Transverse colon (tissue), 4 donors: ENCODE results near the gene GAB2. TPM values are rescaled to one million over a fixed set of nuclear protein-coding genes. Genes with fewer than 3 reads are reported as not detected.

ENCODE experiments used
- DNase-seq: peaks from one replicate; pipeline ENCODE4 v3.0.0-alpha.2; 2019
- H3K27ac ChIP-seq, 4 donors: fragments of 200-600 bp; sonication (generic); 2 replicates each; pipeline ENCODE4 v1.5.1; 2016 to 2018; ENCODE audit warnings: inconsistent platforms in 4 of 4
- H3K27me3 ChIP-seq: fragments of 200-600 bp; sonication (generic); 2 replicates; pipeline ENCODE4 v1.5.1; 2017; ENCODE audit warnings: inconsistent platforms
- H3K36me3 ChIP-seq, 4 donors: fragments of 200-600 bp; sonication (generic); 2 replicates each; pipeline ENCODE4 v1.5.1; 2017 to 2019; ENCODE audit warnings: inconsistent platforms in 4 of 4
- H3K4me1 ChIP-seq, 4 donors: fragments of 200-600 bp; sonication (generic); 2 replicates each; pipeline ENCODE4 v1.5.1; 2017 to 2020; ENCODE audit warnings: inconsistent platforms in 4 of 4
- H3K4me3 ChIP-seq, 4 donors: fragments of 200-600 bp; sonication (generic); 1 replicate in 1 of 4; 2 replicates in 3 of 4; pipeline versions ENCODE4 v1.5.1 to v1.6.1; 2017 to 2019; ENCODE audit warnings: inconsistent platforms in 4 of 4
- H3K9me3 ChIP-seq, 2 donors: fragments of 200-600 bp; sonication (generic); 2 replicates each; pipeline ENCODE4 v1.5.1; 2017 to 2019; ENCODE audit warnings: inconsistent platforms in 2 of 2
- CTCF ChIP-seq, 5 experiments: fragments of 200-600 bp in 3 of 5; fragments of 450-650 bp in 2 of 5; sonication (generic) in 3 of 5; IDR thresholded peaks; 1 replicate in 2 of 5; 2 replicates in 3 of 5; pipeline ENCODE4 v1.5.1; 2016 to 2017; ENCODE audit warnings: antibody characterized with exemption in 5 of 5, inconsistent platforms in 3 of 5, mild to moderate bottlenecking in 2 of 5, moderate library complexity in 1 of 5
- EP300 ChIP-seq: sonication (generic); formaldehyde crosslinking; IDR thresholded peaks from one replicate; pipeline ENCODE4 v1.6.1; 2017; ENCODE audit warnings: antibody characterized with exemption, low read depth
- POLR2A ChIP-seq: fragments of 450-650 bp; IDR thresholded peaks from one replicate; pipeline ENCODE4 v1.6.1; 2016; ENCODE audit warnings: antibody characterized with exemption, mild to moderate bottlenecking, moderate library complexity
- POLR2AphosphoS5 ChIP-seq, 3 donors: sonication (generic); formaldehyde crosslinking; IDR thresholded peaks; one replicate each; pipeline ENCODE4 v1.6.1; 2016; ENCODE audit warnings: antibody characterized with exemption in 3 of 3
- WGBS, 2 donors: methylation state at CpG; one replicate each; pipeline ENCODE4 v1.1.5; 2018; ENCODE audit warnings: low coverage in 1 of 2; 5-methylcytosine and 5-hydroxymethylcytosine counted together
- in situ Hi-C, 4 donors: fragments of 200-750 bp; cut with MboI; loops; one replicate each; pipeline versions ENCODE4 v1.15.0 to v1.15.1; 2017; ENCODE audit warnings: low sequenced_read_pairs in 3 of 4, low pct_ligation_motif_present in 1 of 4, low pct_unique_long_range_greater_than_20kb in 1 of 4
- intact Hi-C: fragments of 100-400 bp; cut with DNase I; formaldehyde crosslinking; loops from one replicate; pipeline ENCODE4 v1.15.1; 2023; ENCODE audit warnings: low total_unique reads
- total RNA-seq, 4 donors: library from RNA; depleted of rRNA; stranded (reverse); fragments of >200 nt; gene quantifications; one replicate each; pipeline ENCODE4 v1.1.0, GENCODE V29; 2016

The GAB2 gene
- total RNA-seq, 4 donors from 2014 or later: 5.8 to 35.7 (median 22.9) TPM

GRCh38 chr11:78261367-78261766, 156.3 kb downstream of the GAB2 start:
- TF ChIP-seq POLR2A: no peak
- TF ChIP-seq EP300: no peak
- no peak for TF ChIP-seq POLR2AphosphoS5 (IDR thresholded peaks at IDR 0.05)
- TF ChIP-seq CTCF (IDR thresholded peaks at IDR 0.05): no peak
- Histone ChIP-seq H3K4me1 (peaks cover 3 to 28% (median 8%) of the 10 kb centered on the region in 4 donors), H3K36me3 (no peaks in the 10 kb centered on the region), H3K9me3 (no peaks in the 10 kb centered on the region), H3K27ac (no peak overlapping the region), H3K4me3 (no peak overlapping the region), H3K27me3 (no peaks in the 10 kb centered on the region)
- no peak for DNase-seq
- WGBS, 2 donors: 76 to 94% methylated on average over 3 to 4 of the region's 4 CpGs
- in situ Hi-C loops (no loop called here), intact Hi-C loops (no loop called here)

- Histone ChIP-seq H3K36me3 (no peaks in the 10 kb centered on the region), H3K27me3 (no peaks in the 10 kb centered on the region), H3K4me3 (no peak overlapping the region), H3K4me1 (peaks cover 4 to 29% (median 8%) of the 10 kb centered on the region in 4 donors), H3K27ac (no peak overlapping the region), H3K9me3 (no peaks in the 10 kb centered on the region)
- WGBS, 2 donors: 64 to 70% methylated on average over 6 to 8 of the region's 8 CpGs
- intact Hi-C loops: no loop called here
- in situ Hi-C loops: no loop called here
- no peak for DNase-seq
- TF ChIP-seq POLR2A (no peak), EP300 (no peak), POLR2AphosphoS5 (IDR thresholded peaks at IDR 0.05) (no peak), CTCF (IDR thresholded peaks at IDR 0.05) (no peak)
Observed at GRCh38 chr11:78259777-78260487, 157.7 kb downstream of the GAB2 start.

- Histone ChIP-seq H3K27ac (peak overlapping the region in 2 of 4 donors; percentile 9 to 52), H3K4me3 (no peak overlapping the region), H3K4me1 (peaks cover 4 to 27% (median 8%) of the 10 kb centered on the region in 4 donors), H3K27me3 (no peaks in the 10 kb centered on the region), H3K36me3 (no peaks in the 10 kb centered on the region), H3K9me3 (no peaks in the 10 kb centered on the region)
- no peak for DNase-seq
- 80 to 98% methylated on average over 2 to 3 of the region's 3 CpGs for WGBS, 2 donors
- in situ Hi-C loops: no loop called here
- intact Hi-C loops: no loop called here
- TF ChIP-seq CTCF (IDR thresholded peaks at IDR 0.05): no peak
- no peak for TF ChIP-seq EP300
- no peak for TF ChIP-seq POLR2A
- TF ChIP-seq POLR2AphosphoS5 (IDR thresholded peaks at IDR 0.05): no peak
Observed at GRCh38 chr11:78257654-78258053, 160.0 kb downstream of the GAB2 start.

GRCh38 chr11:78256962-78257361, 160.7 kb downstream of the GAB2 start:
- Histone ChIP-seq H3K4me3 (no peak overlapping the region), H3K27me3 (no peaks in the 10 kb centered on the region), H3K9me3 (no peaks in the 10 kb centered on the region), H3K4me1 (peaks cover 4 to 23% (median 8%) of the 10 kb centered on the region in 4 donors), H3K36me3 (no peaks in the 10 kb centered on the region), H3K27ac (peak overlapping the region; percentile 9 to 58 (median 42))
- DNase-seq: peak; percentile 76
- WGBS, 2 donors: 20 to 33% methylated on average over 1 to 3 of the region's 3 CpGs
- intact Hi-C loops: no loop called here
- no peak for TF ChIP-seq EP300
- no peak for TF ChIP-seq POLR2AphosphoS5 (IDR thresholded peaks at IDR 0.05)
- no peak for TF ChIP-seq CTCF (IDR thresholded peaks at IDR 0.05)
- TF ChIP-seq POLR2A: no peak
- in situ Hi-C loops: no loop called here
